ENCODE data around the gene MX1. TPM values are rescaled to one million over a fixed set of nuclear protein-coding genes. Genes with fewer than 3 reads are reported as not detected.

MX1 gene
- total RNA-seq, 4 donors from 2014 or later, result 4.3 to 16.4 (median 8.5) TPM

DNA sequence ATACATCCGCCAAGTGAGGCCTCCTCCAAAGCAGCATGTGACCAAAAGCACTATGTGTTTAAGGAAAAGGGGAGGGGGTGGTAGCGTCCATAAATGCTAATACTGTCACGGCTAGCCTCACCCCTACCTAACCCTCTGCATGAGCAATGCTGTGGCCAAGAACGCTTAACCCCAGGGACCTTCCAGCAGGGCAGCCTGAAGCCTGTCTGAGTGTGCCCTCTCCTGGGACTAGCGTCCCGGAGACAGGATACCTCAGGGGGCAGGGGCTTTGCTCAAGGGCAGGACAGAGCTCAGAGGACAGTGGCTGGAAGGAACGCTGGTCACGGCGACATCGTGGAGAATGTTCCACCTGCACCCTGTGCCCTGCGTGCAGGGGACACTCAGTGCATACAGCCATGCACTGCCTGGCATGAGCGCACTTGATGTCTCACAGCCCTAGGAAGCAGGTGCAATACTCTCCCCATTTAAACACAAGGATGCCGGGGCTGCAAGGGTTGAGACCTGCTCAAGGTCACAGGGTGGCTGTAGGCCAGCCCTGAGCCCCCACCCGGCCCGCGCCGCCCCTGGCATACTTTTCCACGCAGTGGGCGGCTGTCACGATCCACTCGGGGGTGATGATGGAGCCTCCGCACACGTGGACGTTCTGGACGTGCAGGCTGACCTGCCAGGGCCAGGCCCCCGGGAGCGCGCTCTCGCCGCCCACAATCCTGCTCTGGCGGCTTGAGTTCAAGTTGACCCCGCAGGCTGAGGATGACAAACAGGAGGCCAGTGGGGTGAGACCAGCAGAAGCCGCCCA is 46.9 kb downstream of the MX1 start:
- Histone ChIP-seq H3K4me3 (no peak overlapping the region), H3K27ac (no peak overlapping the region), H3K9me3 (no peaks in the 10 kb centered on the region), H3K4me1 (no peaks in the 10 kb centered on the region), H3K27me3 (peaks cover 24% of the 10 kb centered on the region), H3K36me3 (no peaks in the 10 kb centered on the region)
- no peak for TF ChIP-seq POLR2A (IDR thresholded peaks at IDR 0.05)
- no peak for TF ChIP-seq EP300 (IDR thresholded peaks at IDR 0.05)
- no peak for TF ChIP-seq POLR2AphosphoS5 (IDR thresholded peaks at IDR 0.05)
- DNase-seq (ENCODE audit: low spot score in 2 of 2), result no peak
- WGBS, result 91% methylated on average over 9 of the region's 33 CpGs

DNA sequence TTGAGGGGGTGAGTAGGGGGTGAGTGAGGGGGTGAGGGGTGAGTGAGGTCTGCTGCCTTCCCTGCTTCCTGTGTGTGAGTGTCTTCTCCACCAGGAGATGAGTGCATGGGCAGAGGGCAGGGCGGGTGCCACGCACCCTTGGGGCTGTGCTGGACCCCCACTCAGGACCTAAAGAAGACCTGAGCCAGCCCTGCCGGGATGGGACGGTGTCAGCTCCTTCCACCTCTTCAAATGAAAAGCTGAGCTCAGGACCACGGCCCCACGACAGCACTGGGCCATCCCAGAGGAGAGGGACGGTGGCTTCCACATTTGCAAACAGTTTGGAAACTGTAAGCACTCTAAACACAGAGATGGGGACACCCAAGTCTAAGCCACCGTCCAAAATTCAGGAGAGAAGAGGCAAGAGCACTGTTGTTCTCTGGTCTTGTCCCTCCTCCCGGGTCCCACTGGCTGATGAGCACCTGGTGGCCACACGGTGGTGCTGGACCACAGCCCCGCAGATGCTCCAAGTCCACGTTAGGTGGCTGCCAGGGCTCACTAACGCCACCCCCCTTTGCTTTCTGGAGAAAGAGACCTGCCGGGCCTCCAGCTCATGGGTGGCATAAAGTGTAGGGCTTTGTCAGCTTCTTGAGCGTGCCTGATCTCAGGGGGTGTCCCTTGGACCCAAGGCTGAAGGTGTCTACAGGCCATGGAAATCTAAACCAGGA is 49.8 kb downstream of the MX1 start:
- Histone ChIP-seq H3K36me3 (no peaks in the 10 kb centered on the region), H3K27ac (no peak overlapping the region), H3K4me1 (peaks cover 4% of the 10 kb centered on the region), H3K27me3 (peaks cover 23% of the 10 kb centered on the region), H3K4me3 (no peak overlapping the region), H3K9me3 (no peaks in the 10 kb centered on the region)
- 90% methylated on average over 9 of the region's 15 CpGs for WGBS
- no peak for TF ChIP-seq POLR2A (IDR thresholded peaks at IDR 0.05)
- no peak for TF ChIP-seq CTCF (IDR thresholded peaks at IDR 0.05)
- TF ChIP-seq EP300 (IDR thresholded peaks at IDR 0.05), result no peak
- no peak for DNase-seq (ENCODE audit: low spot score in 2 of 2)

DNA sequence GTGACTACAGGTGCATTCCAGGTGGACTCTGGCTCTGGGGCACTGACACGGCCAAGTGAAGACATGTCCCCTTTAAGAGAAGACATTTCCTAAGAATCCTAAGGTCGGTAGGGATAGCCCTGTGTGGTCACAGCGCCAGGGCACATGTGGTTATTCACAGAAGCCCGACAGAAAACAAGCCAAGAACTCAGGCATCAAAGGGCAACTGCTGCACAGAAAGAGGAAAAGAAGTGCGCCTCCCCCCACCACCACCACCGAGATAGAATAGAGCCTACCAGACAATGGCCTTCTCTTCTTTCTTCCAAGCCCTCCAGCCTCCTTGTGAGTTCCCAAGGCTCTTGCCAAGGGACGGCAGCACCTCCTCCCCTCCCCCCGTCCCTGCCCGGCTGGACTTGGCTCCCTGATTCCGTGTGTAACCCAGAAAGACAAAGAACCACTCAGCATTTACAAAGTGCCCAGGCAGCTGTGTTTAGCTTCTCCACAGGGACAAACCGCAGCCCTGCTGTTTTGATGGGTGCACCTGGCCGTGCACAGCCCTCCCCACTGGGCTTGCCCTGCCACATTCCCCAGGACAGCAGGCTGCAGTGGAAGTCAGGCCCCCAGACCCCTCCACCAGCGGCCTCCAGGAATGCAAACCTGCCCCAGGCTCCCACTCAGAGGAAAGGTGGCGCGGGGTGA is 51.7 kb downstream of the MX1 start:
- Histone ChIP-seq H3K4me3 (no peak overlapping the region), H3K27ac (peak overlapping the region; percentile 54), H3K9me3 (no peaks in the 10 kb centered on the region), H3K27me3 (peaks cover 21% of the 10 kb centered on the region), H3K4me1 (peaks cover 4% of the 10 kb centered on the region), H3K36me3 (no peaks in the 10 kb centered on the region)
- no peak for DNase-seq (ENCODE audit: low spot score in 2 of 2)
- TF ChIP-seq POLR2AphosphoS5 (IDR thresholded peaks at IDR 0.05), result no peak
- no peak for TF ChIP-seq EP300 (IDR thresholded peaks at IDR 0.05)
- TF ChIP-seq POLR2A (IDR thresholded peaks at IDR 0.05), result no peak
- TF ChIP-seq CTCF (IDR thresholded peaks at IDR 0.05), result no peak
- WGBS, result 38% methylated on average over 11 of the region's 15 CpGs

DNA sequence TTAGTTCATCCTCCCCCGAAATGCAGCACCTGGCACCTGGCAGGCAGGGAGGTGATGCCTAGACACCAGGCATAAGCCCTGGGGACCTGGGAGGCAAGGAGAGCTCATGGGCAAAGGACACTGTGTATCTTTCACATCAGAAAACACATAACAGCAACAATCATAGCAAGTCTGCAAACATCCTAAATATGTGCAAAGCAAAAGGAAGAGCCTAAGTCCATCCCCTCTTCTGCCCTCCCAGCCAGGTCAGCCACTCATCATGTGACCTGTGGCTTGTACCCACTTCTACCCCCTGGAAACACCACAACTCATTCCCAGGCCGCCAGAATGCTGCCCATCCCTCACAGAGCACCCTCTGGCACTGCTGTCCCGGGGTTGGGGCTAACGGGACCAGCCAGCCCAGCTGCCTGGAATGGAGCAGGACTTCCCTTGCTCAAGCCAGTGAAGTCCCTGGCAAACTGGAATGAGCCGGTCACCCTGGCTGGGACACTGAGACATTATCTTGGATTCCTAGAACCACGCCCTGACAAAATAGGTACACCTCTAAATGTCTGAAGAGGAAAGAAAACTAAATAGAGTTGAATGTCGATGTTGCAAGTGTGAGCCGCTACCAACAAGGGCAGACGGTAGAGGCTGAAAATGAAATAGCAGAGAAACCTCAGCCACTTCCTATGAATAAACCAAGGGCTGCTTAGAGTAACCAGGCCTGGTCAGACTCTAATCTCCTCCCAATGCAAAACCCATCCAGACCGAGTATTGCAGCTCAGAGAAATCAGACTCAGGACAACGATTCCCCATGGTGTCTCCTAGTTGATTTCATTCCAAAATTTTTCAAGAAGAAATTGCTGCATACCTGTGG is 52.5 kb downstream of the MX1 start:
- H3K4me1 ChIP-seq, result peaks cover 4% of the 10 kb centered on the region
- WGBS, result 58% methylated on average over 11 of the region's 11 CpGs

More for the DNA sequence above, 52.5 kb downstream of the MX1 start:
- DNase-seq (ENCODE audit: low spot score in 2 of 2), result no peak
- Histone ChIP-seq H3K27me3 (peaks cover 15% of the 10 kb centered on the region), H3K4me3 (no peak overlapping the region), H3K27ac (peak overlapping the region; percentile 54), H3K36me3 (no peaks in the 10 kb centered on the region), H3K9me3 (no peaks in the 10 kb centered on the region)
- TF ChIP-seq POLR2AphosphoS5 (IDR thresholded peaks at IDR 0.05), result no peak
- TF ChIP-seq EP300 (IDR thresholded peaks at IDR 0.05), result no peak
- TF ChIP-seq POLR2A (IDR thresholded peaks at IDR 0.05), result no peak
- TF ChIP-seq CTCF (IDR thresholded peaks at IDR 0.05), result no peak
